Mucosa of gallbladder (tissue), 1 donor: ENCODE data around the gene ATP8B4. TPM values are rescaled to one million over a fixed set of nuclear protein-coding genes. Genes with fewer than 3 reads are reported as not detected.

Experiments used
- DNase-seq: peaks from one replicate; pipeline ENCODE4 v3.0.0-alpha.2; 2020; ENCODE audit warnings: low spot score
- total RNA-seq: library from RNA; stranded (reverse); gene quantifications from one replicate; pipeline ENCODE4 v1.2.1, GENCODE V29; 2021
- donor health status: DM: no; HTN: no; CAD: no.

Gene ATP8B4
- total RNA-seq, 1 donor from 2014 or later: 15.8 TPM

DNA sequence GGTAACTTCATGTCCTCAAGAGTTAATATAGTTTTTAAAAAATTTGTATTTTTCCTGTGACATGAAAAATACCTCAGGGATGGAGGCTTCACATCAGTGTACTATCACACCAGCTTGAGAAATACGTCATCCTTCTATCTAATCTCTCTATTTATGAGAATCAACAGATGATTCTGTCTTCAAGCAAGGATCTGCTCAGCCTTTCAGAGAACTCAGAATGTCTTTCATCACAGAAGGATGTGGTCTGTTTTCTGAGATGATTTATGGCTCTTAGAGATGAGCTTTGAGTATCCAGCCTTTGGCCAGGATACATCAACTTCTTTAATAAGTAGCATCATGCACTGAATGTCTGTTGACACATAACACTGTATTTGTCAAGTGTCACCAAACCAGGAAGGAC lies 304.3 kb downstream of the ATP8B4 start:
- DNase-seq: no peak

DNA sequence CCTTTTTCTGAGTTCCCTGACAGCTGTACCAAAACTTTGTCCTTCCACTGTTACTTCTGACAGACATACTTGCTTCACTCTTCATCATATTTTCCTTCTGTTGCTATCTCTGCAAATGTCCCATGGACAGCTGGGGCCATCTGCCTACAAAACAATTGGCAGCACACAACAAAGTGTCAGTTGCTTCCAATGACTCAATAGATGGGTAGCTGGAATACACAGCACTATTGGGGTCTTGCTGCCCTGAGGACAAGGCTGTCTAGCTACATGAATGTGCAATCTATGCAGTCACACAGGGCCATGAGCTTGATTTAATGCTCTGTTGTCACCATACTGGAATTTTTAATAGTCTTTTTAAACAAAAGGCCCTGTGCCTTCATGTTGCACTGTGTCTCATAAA lies 305.4 kb downstream of the ATP8B4 start:
- no peak for DNase-seq

DNA sequence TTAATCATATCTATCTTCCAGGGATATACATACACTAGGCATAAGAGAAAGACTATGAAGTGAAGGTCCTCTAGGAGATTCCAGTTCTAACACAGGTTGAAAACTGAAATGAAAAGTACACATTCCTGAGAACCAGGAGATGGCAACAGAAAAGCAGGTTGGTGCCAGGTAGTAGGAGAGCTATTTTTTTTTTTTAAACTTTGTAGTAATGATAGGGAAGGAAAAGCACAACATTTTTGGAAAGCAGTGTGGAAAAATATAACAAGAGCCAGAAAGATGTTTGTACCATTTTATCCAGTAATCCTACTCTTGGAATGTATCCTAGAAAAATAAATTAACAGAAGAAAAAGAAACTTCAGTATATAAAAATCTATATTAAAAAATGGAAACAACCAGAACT lies 308.3 kb downstream of the ATP8B4 start:
- no peak for DNase-seq

DNA sequence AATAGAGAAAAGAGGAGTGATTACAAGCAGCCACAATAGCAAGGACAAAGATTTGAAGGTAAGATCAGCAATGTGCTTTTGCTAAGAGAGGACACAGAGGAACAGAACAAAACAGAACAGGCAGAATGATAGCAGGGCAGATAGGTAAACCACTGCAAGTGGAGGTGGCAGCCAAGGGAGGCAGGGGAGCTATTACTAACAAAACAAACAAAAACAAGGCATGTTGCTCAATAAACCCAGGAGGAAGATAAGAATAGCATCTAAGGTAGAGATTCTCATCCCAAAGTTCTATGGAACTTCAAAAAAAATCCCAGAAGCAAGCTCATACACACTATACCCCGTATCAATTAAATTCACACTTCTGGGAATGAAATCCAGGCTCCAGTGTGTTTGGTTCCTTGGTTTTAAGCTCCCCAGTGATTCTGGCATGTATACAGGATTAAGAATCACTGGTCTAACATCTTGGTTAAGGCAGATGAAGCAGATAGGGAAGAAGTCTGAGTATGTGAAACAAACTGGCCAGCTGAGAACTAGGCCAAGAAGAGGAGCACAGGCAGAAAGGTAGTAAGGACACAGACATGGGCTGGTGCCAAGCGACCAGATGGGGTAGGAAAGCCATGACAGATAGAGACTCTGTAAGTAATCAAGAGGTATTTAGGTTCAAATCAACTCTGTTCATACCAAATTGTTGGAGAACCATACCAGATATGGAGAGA lies 309.0 kb downstream of the ATP8B4 start:
- no peak for DNase-seq

DNA sequence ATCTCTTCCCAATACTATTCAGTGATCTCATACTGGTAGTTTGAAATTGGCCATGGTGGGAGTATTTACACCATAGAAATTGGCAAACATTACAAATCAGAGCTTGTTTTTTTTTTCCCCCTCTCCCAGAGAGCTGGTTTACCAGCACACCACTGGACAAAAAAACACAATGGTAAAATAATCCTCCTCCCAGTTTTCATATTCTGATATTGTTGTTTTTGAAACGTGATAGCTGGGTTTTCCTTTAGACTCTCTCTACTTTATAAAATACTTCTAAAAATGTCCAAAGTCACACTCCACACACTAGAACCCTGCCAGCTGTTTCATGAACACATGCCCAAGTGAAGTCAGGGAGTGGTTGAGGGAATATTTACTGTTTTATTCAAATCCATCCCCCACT lies 310.7 kb downstream of the ATP8B4 start:
- no peak for DNase-seq

Other genes with a start within 250 kb of the ATP8B4 start
- 22.9 TPM for gene SLC27A2, start 63.0 kb upstream of the ATP8B4 start, total RNA-seq
- 11.7 TPM for gene HDC, start 146.5 kb upstream of the ATP8B4 start, total RNA-seq
- 16.0 TPM for gene GABPB1, start 236.0 kb upstream of the ATP8B4 start, total RNA-seq